CD1c-positive myeloid dendritic cell (primary cell): ENCODE data around the gene SCYGR1.
A peak's percentile ranks its signal among the peaks of the same experiment; 100 is the strongest.
"Not testable (repeated sequence)": the region's sequence is repeated elsewhere in the genome, so short reads cannot be mapped to it uniquely, and the experiment has no call there.

Experiments used
- DNase-seq: peaks from one replicate; pipeline ENCODE4 v3.0.0-alpha.2; 2016; ENCODE audit errors: extremely low spot score

The SCYGR1 gene

DNA sequence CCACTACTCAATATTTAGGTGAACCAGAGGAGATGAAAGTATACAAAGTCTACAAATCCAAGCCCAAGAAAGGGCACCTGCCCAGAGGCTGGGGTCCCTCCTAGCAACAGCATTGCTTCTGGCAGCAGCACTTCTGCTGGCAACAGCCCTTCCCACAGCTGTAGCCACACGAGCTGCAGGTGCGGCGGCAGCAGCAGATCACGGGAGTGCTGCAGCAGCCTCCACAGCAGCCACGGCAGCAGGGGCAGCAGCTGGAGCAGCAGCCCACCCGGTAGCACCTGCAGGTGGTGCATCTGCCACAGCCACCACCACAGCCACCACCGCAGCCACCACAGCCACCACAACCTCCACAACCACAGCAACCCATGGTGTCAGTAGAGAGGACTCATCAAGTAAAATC is at the start of gene SCYGR1:
Gene SCYGR1, minus strand, starts transcription at position 367 of the 400 bp plus-strand sequence. Its CDS starts 0 bp downstream, at position 367.
- DNase-seq, result not testable (repeated sequence)

DNA sequence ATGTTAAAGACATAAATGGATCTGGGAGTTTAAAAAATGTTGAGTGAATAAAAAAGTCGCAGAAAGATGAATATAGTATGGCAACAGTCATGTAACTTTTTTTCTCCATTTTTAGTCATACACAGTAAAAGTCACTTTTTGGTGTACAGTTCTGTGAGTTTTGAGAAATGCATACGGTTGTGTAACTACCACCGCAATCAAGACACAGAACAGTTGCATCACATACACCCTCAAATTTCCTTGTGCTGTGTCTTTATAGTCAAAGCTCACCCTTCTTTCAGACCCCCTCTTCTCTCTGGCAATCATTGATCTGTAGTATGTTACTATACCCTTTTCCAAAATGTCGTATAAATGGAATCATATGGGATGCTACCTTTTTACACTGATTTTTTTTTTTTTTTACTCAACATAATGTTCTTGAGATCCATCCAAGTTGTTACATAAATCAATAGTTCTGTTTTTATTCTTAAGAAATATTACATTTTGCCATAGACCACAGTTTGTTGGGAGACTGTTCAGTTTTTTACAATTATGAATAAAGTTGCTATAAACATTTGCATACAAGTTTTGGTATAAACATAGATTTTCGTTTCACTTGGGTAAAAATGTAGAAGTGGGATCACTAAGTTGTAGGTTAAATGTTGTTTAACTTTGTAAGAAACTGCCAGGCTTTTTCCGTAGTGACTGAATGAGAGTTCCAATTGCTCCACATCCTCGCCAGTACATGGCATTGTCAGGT is 48.9 kb upstream of the SCYGR1 start:
- peak; percentile 67 for DNase-seq

GRCh38 chr2:227433171-227433570 is 45.4 kb upstream of the SCYGR1 start:
- no peak for DNase-seq

DNA sequence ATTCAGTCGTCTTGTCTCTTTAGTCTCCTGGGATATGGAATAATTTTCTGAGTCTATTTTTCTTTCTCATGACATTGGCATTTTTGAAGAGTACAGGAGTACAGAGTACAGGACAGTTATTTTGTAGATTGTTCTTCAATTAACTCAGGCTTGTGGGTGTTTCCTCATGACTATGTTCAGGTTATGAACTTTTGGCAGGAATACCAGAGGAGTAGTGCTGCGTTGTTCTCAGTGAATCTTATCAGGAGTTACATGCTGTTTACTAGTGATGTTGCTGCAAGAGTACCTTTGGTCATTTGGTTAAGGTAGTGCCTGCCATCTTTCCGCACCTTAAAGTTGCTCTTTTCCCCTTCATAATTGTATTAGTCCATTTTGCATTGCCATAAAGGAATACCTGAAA is 42.9 kb upstream of the SCYGR1 start:
- DNase-seq, result no peak

- no peak for DNase-seq
Measured at GRCh38 chr2:227428731-227429285, 41.1 kb upstream of the SCYGR1 start.

GRCh38 chr2:227423656-227424499 is 36.1 kb upstream of the SCYGR1 start:
- DNase-seq, result no peak

- DNase-seq, result no peak
Measured at GRCh38 chr2:227420087-227421052, 32.6 kb upstream of the SCYGR1 start.

DNA sequence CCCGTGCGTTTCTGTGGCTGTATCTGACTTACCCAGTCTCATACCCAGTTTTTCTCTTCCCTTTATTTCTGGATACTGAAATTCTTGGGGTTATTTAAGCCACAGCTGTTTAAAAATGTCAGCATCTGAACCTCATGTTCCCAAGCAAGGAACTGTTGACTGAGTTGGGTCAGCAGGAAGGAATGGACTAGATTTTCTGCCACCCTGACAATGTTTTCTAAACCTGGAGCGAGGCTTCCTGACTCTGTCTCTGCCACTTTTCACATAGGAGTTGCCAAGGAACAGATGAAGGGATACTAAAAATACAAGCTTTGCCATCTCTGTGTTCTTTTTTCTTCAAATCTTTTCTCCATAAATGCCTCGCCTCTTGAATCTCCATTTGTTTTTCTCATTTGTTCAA is 29.0 kb upstream of the SCYGR1 start:
- DNase-seq, result no peak

- peak; percentile 88 for DNase-seq
Measured at GRCh38 chr2:227415538-227416424, 28.0 kb upstream of the SCYGR1 start.

- DNase-seq, result no peak
Measured at GRCh38 chr2:227414846-227415245, 27.1 kb upstream of the SCYGR1 start.

GRCh38 chr2:227413371-227413770 is 25.6 kb upstream of the SCYGR1 start:
- DNase-seq, result no peak

DNA sequence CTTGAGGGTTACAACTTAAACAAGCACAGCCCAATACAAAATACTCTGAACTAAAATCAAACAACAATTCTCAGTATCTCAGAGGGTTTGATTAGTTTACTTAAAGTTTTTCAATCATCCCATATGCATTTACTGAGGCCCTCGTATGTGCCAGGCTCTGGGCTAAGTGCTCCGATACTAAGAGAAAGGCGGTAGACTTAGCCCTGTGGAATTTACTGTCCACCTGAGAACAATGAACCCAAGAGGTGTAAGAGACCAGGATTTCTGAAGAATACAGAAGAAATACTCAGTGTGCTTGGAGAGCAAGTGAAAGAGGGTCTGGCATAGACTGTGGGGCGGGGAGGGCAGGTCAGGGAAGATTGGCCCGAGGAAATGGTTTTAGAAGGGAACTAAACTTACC is 25.1 kb upstream of the SCYGR1 start:
- no peak for DNase-seq

- DNase-seq, result no peak
Measured at GRCh38 chr2:227411990-227412350, 24.2 kb upstream of the SCYGR1 start.

GRCh38 chr2:227411320-227411989 is 23.7 kb upstream of the SCYGR1 start:
- peak; percentile 23 for DNase-seq

- DNase-seq, result no peak
Measured at GRCh38 chr2:227410191-227410590, 22.4 kb upstream of the SCYGR1 start.

GRCh38 chr2:227407591-227408151 is 19.9 kb upstream of the SCYGR1 start:
- DNase-seq, result peak; percentile 86

DNA sequence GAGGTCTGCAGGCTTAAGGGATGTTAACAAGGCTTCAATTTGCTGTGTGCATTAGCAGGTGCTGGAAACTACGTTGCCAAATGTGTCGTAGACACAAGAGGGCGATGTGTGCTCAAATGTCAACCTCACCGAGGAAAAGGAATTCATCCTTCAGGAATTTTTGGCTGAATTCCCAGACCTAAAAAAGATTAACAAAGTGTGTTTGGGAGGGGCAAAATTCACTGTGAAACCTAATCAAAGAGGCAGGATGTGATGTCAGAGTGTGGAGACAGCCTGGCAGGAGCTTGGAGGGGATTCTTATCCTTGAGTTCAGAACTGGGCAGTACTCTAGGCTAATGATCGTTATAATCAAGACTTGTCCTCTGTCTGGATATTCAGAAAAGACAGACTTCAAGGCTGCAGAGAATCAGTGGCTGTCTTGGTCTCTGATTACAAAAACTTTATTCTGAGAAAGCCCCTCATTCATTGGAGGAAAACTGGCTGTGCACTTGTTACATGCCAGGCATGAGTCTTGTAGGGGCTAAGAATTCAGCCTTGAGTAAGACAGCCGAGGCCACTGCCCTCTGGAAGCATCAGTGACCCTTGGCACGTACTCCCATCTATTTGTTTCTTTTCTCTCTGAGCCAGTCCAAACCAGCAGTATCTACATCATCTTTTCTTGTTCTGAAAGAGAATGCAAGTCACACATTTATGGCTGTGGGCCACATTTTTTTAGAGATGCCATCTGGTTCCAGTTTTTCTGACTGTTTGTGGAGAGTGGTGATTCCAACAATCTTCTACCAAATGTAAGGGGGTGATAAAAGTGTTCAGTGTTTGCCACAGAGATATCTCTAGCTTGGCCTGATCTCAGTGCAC is 18.7 kb upstream of the SCYGR1 start:
- DNase-seq, result peak; percentile 30

DNA sequence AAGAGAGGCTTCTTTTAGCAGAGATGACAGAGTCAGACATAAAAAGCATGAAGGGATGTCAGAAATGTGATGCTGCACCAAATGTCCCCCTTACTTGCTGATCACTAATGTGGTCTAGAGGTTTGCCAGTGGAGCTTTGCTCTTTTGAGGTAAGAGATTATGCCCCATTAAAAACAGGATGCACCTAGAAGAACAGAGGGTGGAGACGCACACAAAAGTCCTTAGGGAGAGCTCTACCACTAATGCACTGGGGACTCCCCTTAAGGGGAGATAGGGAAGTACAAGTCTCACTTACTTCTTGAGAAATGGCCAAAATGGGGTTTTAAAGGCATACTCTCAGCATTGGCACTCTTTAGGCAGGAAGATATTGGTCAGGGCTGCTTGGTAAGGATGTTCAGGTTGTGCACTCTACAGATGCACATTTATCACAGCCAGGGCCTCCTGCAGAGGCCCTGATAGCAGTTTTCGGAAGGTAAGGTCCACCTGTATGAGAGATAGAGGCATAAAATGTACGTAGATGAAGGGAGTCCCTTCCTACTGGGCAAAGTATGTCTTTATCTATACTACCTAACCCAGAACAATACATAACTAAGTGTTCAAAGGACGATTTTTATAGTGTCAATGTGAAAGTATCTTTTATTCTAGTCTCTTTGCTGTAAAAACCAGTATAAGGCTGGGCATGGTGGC is 17.0 kb upstream of the SCYGR1 start:
- peak; percentile 56 for DNase-seq
